BJ (cell line): Measurements from ENCODE around the gene ZC3H8. TPM values are rescaled to one million over a fixed set of nuclear protein-coding genes. Genes with fewer than 3 reads are reported as not detected.

Source experiments
- CTCF ChIA-PET: fragments of 350-600 bp; formaldehyde crosslinking; extraction: SDS; loops from one replicate; lab custom pipeline; 2021; ENCODE audit warnings: antibody characterized with exemption, inconsistent platforms; lab: Yijun Ruan, JAX
- POLR2A ChIA-PET: fragments of 300-600 bp; sonication (Branson Sonifier 250); formaldehyde crosslinking; extraction: SDS; loops from one replicate; lab custom pipeline; 2021; ENCODE audit warnings: antibody characterized with exemption; lab: Charles Lee
- DNase-seq: peaks from one replicate; pipeline ENCODE4 v3.0.0-alpha.2; 2011; ENCODE audit warnings: low read depth
- H3K27me3 ChIP-seq: 2 replicates; pipeline ENCODE4 v1.6.0; 2011; ENCODE audit warnings: low read length; ENCODE audit not compliant: control insufficient read depth, insufficient read depth
- H3K36me3 ChIP-seq: 2 replicates; pipeline ENCODE4 v1.5.1; 2011; ENCODE audit warnings: low read length; ENCODE audit not compliant: control insufficient read depth, insufficient read depth
- H3K4me3 ChIP-seq: 2 replicates; pipeline ENCODE4 v1.5.1; 2011; ENCODE audit warnings: low read depth, mild to moderate bottlenecking, control low read depth, low read length
- CTCF ChIP-seq: IDR thresholded peaks from 2 replicates; pipeline ENCODE4 v1.5.1; 2011; ENCODE audit warnings: low read depth, mild to moderate bottlenecking, control low read depth, inconsistent platforms, low read length, moderate library complexity; ENCODE audit not compliant: insufficient read depth
- polyA plus RNA-seq: library from polyadenylated mRNA; depleted of rRNA; stranded (reverse); fragments of >200 nt; gene quantifications from 2 replicates; pipeline ENCODE4 v1.2.3, GENCODE V29; 2011

The ZC3H8 gene
- polyA plus RNA-seq, 1 experiment, result 0.99 TPM

GRCh38 chr2:112166806-112167499 is 87.9 kb downstream of the ZC3H8 start:
- TF ChIP-seq CTCF, result no peak
- no peak for DNase-seq
- Histone ChIP-seq H3K27me3 (no peaks in the 10 kb centered on the region), H3K36me3 (no peaks in the 10 kb centered on the region), H3K4me3 (no peak overlapping the region)
- ChIA-PET POLR2A (no interaction called here), CTCF (no interaction called here)

GRCh38 chr2:112165296-112165695 is 89.5 kb downstream of the ZC3H8 start:
- CTCF ChIA-PET, result interaction anchor here (1.3 kb wide), 1 partner anchor 11 kb away, joined by 4 read pairs; no protein-coding TSS in a partner anchor
- DNase-seq, result no peak
- no peak for TF ChIP-seq CTCF
- no peaks in the 10 kb centered on the region for H3K27me3 ChIP-seq
- H3K36me3 ChIP-seq, result no peaks in the 10 kb centered on the region; the same call in 1 of the 2 replicates
- H3K4me3 ChIP-seq, result no peak overlapping the region
- POLR2A ChIA-PET, result no interaction called here

DNA sequence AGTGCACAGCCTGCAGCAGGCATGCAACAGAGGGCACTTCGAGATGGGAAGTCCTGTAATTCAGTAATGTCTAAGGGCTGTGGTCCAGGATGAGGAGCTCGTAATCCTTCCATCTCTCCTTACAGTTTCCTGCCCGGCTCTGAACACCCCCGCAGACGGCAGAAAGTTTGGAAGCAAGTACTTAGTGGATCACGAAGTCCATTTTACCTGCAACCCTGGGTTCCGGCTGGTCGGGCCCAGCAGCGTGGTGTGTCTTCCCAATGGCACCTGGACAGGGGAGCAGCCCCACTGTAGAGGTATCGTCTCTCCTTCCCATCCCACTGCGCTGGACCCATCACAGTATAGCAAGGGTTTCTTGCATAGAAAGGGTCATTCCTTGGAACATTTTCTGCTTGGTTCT is 90.0 kb downstream of the ZC3H8 start:
- Histone ChIP-seq H3K27me3 (no peaks in the 10 kb centered on the region), H3K36me3 (no peaks in the 10 kb centered on the region; the same call in 1 of the 2 replicates), H3K4me3 (no peak overlapping the region)
- ChIA-PET POLR2A (no interaction called here), CTCF (interaction anchor here (1.3 kb wide), 1 partner anchor 11 kb away, joined by 4 read pairs; no protein-coding TSS in a partner anchor)
- DNase-seq, result no peak
- TF ChIP-seq CTCF, result no peak

GRCh38 chr2:112163541-112163981 is 91.3 kb downstream of the ZC3H8 start:
- CTCF ChIA-PET, result interaction anchor here (1.4 kb wide), 1 partner anchor 10 kb away, joined by 4 read pairs; no protein-coding TSS in a partner anchor
- no peaks in the 10 kb centered on the region for H3K27me3 ChIP-seq
- TF ChIP-seq CTCF, result no peak
- DNase-seq, result no peak
- H3K4me3 ChIP-seq, result no peak overlapping the region
- no peaks in the 10 kb centered on the region; the same call in 1 of the 2 replicates for H3K36me3 ChIP-seq
- POLR2A ChIA-PET, result no interaction called here

DNA sequence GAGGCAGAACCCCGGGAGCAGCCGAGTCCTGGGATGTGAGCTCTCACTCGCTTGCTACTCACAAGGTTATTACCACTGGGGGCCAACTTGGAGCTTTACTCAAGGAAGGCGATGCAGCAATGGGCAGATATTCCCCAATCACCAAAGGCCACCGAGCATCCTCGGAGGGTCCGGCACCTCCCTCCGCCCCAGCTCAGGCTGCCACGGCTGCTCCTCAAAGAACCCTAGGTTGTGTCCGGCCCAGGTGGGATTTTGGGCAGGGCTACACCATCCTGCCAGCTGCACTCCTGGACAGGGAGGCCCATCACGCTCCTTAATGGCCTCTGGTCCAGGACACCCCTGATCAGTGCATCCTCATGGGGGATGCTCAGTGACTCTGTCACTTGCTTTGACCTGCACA is 91.9 kb downstream of the ZC3H8 start:
- no peak for DNase-seq
- no peak overlapping the region for H3K4me3 ChIP-seq
- H3K36me3 ChIP-seq, result no peaks in the 10 kb centered on the region; the same call in 1 of the 2 replicates
- H3K27me3 ChIP-seq, result no peaks in the 10 kb centered on the region
- POLR2A ChIA-PET, result no interaction called here
- TF ChIP-seq CTCF, result no peak
- CTCF ChIA-PET, result interaction anchor here (1.4 kb wide), 1 partner anchor 11 kb away, joined by 4 read pairs; no protein-coding TSS in a partner anchor
